ENCODE measurements around the gene TIMP2.

Gene TIMP2

DNA sequence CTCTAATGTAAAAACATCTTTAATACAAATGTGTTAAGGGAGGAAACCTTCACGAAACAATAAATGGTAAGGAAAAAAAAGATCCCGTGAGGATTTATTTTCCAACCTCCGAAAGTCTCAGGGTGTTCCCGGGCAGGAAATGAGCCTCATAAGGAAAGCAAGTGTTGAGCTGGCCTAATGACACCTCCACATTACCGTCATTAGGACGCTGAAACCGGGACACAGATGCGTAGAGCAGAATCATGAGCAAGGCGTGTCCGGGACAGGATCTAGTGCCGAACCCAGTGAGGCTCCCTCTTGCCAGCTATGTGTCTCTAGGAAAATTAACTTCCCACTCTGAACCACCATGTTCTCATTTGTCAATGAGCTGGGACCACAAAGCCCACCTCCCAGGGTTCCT, 120.4 kb downstream of the TIMP2 start:
- no peak for DNase-seq

DNA sequence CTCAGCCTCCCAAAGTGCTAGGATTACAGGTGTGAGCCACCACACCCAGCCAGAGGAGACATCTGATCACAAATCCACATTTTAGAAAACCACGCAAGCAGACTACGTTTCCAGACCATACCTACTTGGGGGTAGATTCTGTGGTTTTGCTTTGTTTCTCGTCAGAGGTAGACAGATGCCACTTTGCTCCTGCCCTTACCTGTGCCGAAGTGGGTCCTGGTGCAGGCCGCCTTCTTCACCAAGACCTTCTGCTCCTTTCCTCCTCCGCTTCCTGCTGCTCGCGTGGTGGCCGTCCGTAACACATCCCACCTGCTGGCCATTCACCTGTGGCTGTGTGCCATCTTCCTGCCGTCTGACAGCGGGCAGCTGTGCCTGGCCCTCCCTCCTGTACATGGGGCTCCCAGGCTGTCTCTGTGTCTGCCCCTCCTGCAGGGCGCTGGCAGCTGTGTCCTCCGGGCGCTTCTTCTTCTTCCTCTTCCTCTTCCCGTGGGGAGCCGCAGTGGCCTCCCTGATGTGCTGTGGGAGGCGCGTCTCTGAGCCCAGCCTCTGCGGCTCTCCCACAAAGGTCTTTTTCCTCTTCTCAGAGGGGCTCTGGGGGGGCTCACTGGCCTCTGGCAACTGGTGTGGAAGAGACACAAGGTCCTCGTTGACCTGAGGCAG, 121.9 kb downstream of the TIMP2 start:
- DNase-seq = peak in 4 of 6 experiments; percentile 28 to 52 (median 32)
